Ovary (tissue), 3 donors: ENCODE measurements around the gene CYB561A3.

Experiments used
- CTCF ChIP-seq, 3 donors: fragments of 450-650 bp in 2 of 3; fragments of 200-600 bp in 1 of 3; IDR thresholded peaks; one replicate each; pipeline versions ENCODE4 v1.5.1 to v1.8.0; 2016 to 2022; ENCODE audit warnings: antibody characterized with exemption in 3 of 3, mild to moderate bottlenecking in 1 of 3
- EP300 ChIP-seq: sonication (generic); formaldehyde crosslinking; IDR thresholded peaks from one replicate; pipeline ENCODE4 v1.6.1; 2017; ENCODE audit warnings: antibody characterized with exemption
- POLR2A ChIP-seq: fragments of 450-650 bp; IDR thresholded peaks from one replicate; pipeline ENCODE4 v1.6.1; 2017; ENCODE audit warnings: antibody characterized with exemption, mild to moderate bottlenecking, moderate library complexity
- donor health status: DM: no; HTN: no; CAD: no.

- TF ChIP-seq POLR2A (no peak), CTCF (IDR thresholded peaks at IDR 0.05) (no peak), EP300 (no peak)
These were observed 56.3 kb downstream of the CYB561A3 start for GRCh38 chr11:61305417-61305816.
